Adrenal gland (tissue), 12 donors: ENCODE data around the gene NDC1. TPM values are rescaled to one million over a fixed set of nuclear protein-coding genes. Genes with fewer than 3 reads are reported as not detected.

Source experiments
- DNase-seq, 7 donors: peaks; one replicate each; pipeline ENCODE4 v3.0.0-alpha.2; 2019 to 2020
- H3K27ac ChIP-seq, 5 donors: fragments of 200-600 bp; sonication (generic) in 4 of 5; 1 replicate in 3 of 5; 2 replicates in 2 of 5; pipeline versions ENCODE4 v1.5.1 to v1.8.0; 2016 to 2020; ENCODE audit warnings: mild to moderate bottlenecking in 1 of 5
- H3K27me3 ChIP-seq: fragments of 200-600 bp; 2 replicates; pipeline ENCODE4 v1.8.0; 2021
- H3K36me3 ChIP-seq, 2 donors: fragments of 200-600 bp; replicated peaks in 1 of 2; 1 replicate in 1 of 2; 2 replicates in 1 of 2; pipeline versions ENCODE4 v1.5.1 to v1.8.0; 2018 to 2022
- H3K4me1 ChIP-seq, 2 donors: fragments of 200-600 bp; replicated peaks in 1 of 2; 1 replicate in 1 of 2; 2 replicates in 1 of 2; pipeline versions ENCODE4 v1.5.1 to v1.8.0; 2018 to 2021
- H3K4me3 ChIP-seq, 4 donors: fragments of 200-600 bp; sonication (generic) in 3 of 4; one replicate each; pipeline ENCODE4 v1.5.1; 2016 to 2018
- H3K9me3 ChIP-seq, 3 donors: fragments of 200-600 bp; sonication (generic) in 1 of 3; replicated peaks in 1 of 3; 1 replicate in 2 of 3; 2 replicates in 1 of 3; pipeline versions ENCODE4 v1.5.1 to v1.8.0; 2016 to 2021
- CTCF ChIP-seq, 6 experiments: fragments of 450-650 bp in 4 of 6; fragments of 200-600 bp in 2 of 6; sonication (generic) in 1 of 6; IDR thresholded peaks; 1 replicate in 5 of 6; 2 replicates in 1 of 6; pipeline versions ENCODE4 v1.5.1 to v1.8.0; 2016 to 2021; ENCODE audit warnings: antibody characterized with exemption in 6 of 6, mild to moderate bottlenecking in 2 of 6, moderate library complexity in 1 of 6
- POLR2A ChIP-seq, 2 donors: fragments of 450-650 bp; IDR thresholded peaks; one replicate each; pipeline ENCODE4 v1.6.1; 2017; ENCODE audit warnings: antibody characterized with exemption in 2 of 2, mild to moderate bottlenecking in 2 of 2, moderate library complexity in 1 of 2
- WGBS, 4 donors: extraction: QIAGEN DNeasy Blood & Tissue Kit in 2 of 4; methylation state at CpG; one replicate each; pipeline versions ENCODE4 v1.1.5 to v1.1.7; 2013 to 2017; 5-methylcytosine and 5-hydroxymethylcytosine counted together
- intact Hi-C, 2 donors: fragments of 100-400 bp; cut with DNase I; formaldehyde crosslinking; loops; one replicate each; pipeline versions ENCODE4 v1.14.1 to v1.15.0; 2022 to 2023
- polyA plus RNA-seq, 3 donors: library from polyadenylated mRNA; stranded (reverse); fragments of 200-250 nt in 2 of 3; fragments of 350-450 nt in 1 of 3; fragmentation: Illumina TruSeq in 1 of 3; extraction: RNeasy Lipid Tissue Mini Kit (QIAGEN cat#74804) in 1 of 3; gene quantifications; one replicate each; pipeline ENCODE4 v1.2.3, GENCODE V29; 2013 to 2014
- total RNA-seq, 9 donors: library from RNA; depleted of rRNA in 4 of 9; stranded (reverse); fragments of >200 nt in 4 of 9; fragments of 120-200 nt in 1 of 9; fragmentation: NEBNext Ultra II Directional in 1 of 9; extraction: Animal tissue kit (Norgen Biotek cat#: 25700) in 1 of 9; gene quantifications; one replicate each; pipeline versions ENCODE4 v1.1.0 to v1.2.4, GENCODE V29; 2013 to 2023
- donor health status: healthy with polysubstance abuse.
- donor health status: Bipolar disorder and iron deficiency.
- donor health status: DM: yes; HTN: yes; CAD: no.
- donor health status: DM: no; HTN: no; CAD: no.
- donor health status: DM: no; HTN: no; CAD: no.
- donor health status: DM: yes; HTN: yes; CAD: no.

The NDC1 gene
- total and polyA plus RNA-seq, 12 donors, result 2.9 to 21.9 (median 10.4) TPM

- peaks cover 0 to 13% of the 10 kb centered on the region in 2 donors for H3K4me1 ChIP-seq
- 9 to 19% (median 16%) methylated on average over 3 of the region's 3 CpGs for WGBS, 4 donors
- peak overlapping the region in 1 of 4 donors; percentile 44 for H3K4me3 ChIP-seq
- no peaks in the 10 kb centered on the region for H3K36me3 ChIP-seq
- no peaks in the 10 kb centered on the region for H3K27me3 ChIP-seq
- H3K9me3 ChIP-seq, result no peaks in the 10 kb centered on the region
- DNase-seq, result no peak
- TF ChIP-seq POLR2A (IDR thresholded peaks at IDR 0.05) (no peak), CTCF (IDR thresholded peaks at IDR 0.05) (no peak)
- intact Hi-C loops, result no loop called here
- H3K27ac ChIP-seq, result peak overlapping the region in 1 of 5 donors; percentile 18
Observed at GRCh38 chr1:53766831-53767405, 71.2 kb downstream of the NDC1 start.

- H3K4me3 ChIP-seq, result peak overlapping the region in 1 of 4 donors; percentile 44
- H3K27ac ChIP-seq, result peak overlapping the region in 1 of 5 donors; percentile 18
- peaks cover 0 to 13% of the 10 kb centered on the region in 2 donors for H3K4me1 ChIP-seq
- H3K36me3 ChIP-seq, result no peaks in the 10 kb centered on the region
- TF ChIP-seq POLR2A (IDR thresholded peaks at IDR 0.05) (no peak), CTCF (IDR thresholded peaks at IDR 0.05) (no peak)
- H3K27me3 ChIP-seq, result no peaks in the 10 kb centered on the region
- intact Hi-C loops, result no loop called here
- 58 to 69% (median 64%) methylated on average over 3 of the region's 3 CpGs for WGBS, 4 donors
- no peaks in the 10 kb centered on the region for H3K9me3 ChIP-seq
- no peak for DNase-seq
Observed at GRCh38 chr1:53766194-53766742, 71.8 kb downstream of the NDC1 start.

- intact Hi-C loops, result no loop called here
- no peak for TF ChIP-seq CTCF (IDR thresholded peaks at IDR 0.05)
- no peak for TF ChIP-seq POLR2A (IDR thresholded peaks at IDR 0.05)
- H3K9me3 ChIP-seq, result no peaks in the 10 kb centered on the region
Observed at GRCh38 chr1:53765657-53766056, 72.4 kb downstream of the NDC1 start.

GRCh38 chr1:53763911-53764310 lies 74.2 kb downstream of the NDC1 start:
- Histone ChIP-seq H3K27me3 (no peaks in the 10 kb centered on the region), H3K27ac (no peak overlapping the region), H3K4me1 (peaks cover 0 to 13% of the 10 kb centered on the region in 2 donors), H3K4me3 (no peak overlapping the region), H3K9me3 (no peaks in the 10 kb centered on the region), H3K36me3 (no peaks in the 10 kb centered on the region)
- intact Hi-C loops, result no loop called here
- no peak for DNase-seq
- WGBS, 4 donors, result 96 to 99% (median 96%) methylated on average over 2 of the region's 2 CpGs
- TF ChIP-seq CTCF (IDR thresholded peaks at IDR 0.05) (no peak), POLR2A (IDR thresholded peaks at IDR 0.05) (no peak)

More at GRCh38 chr1:53765657-53766056, 72.4 kb downstream of the NDC1 start:
- Histone ChIP-seq H3K4me1 (peaks cover 0 to 13% of the 10 kb centered on the region in 2 donors), H3K27me3 (no peaks in the 10 kb centered on the region), H3K27ac (no peak overlapping the region), H3K4me3 (no peak overlapping the region), H3K36me3 (no peaks in the 10 kb centered on the region)
- WGBS, 4 donors, result 50 to 78% (median 77%) methylated on average over 1 of the region's 1 CpG
- DNase-seq, result no peak
